Bronchial epithelial cell (primary cell): ENCODE measurements around the gene CSF1. TPM values are rescaled to one million over a fixed set of nuclear protein-coding genes. Genes with fewer than 3 reads are reported as not detected.
"Not testable (repeated sequence)": the region's sequence is repeated elsewhere in the genome, so short reads cannot be mapped to it uniquely, and the experiment has no call there.

Source experiments
- DNase-seq: peaks from one replicate; pipeline ENCODE4 v3.0.0-alpha.2; 2010; ENCODE audit warnings: low read depth
- FAIRE-seq: peaks from 2 replicates; lab custom pipeline; 2011; peaks lifted over from hg19 to GRCh38; lab: Jason Lieb, UNC
- H3K27me3 ChIP-seq: 2 replicates; pipeline ENCODE4 v1.5.1; 2011; ENCODE audit warnings: low read length; ENCODE audit not compliant: control insufficient read depth, insufficient read depth
- H3K36me3 ChIP-seq: 2 replicates; pipeline ENCODE4 v1.5.1; 2011; ENCODE audit warnings: low read length; ENCODE audit not compliant: control insufficient read depth, insufficient read depth
- H3K4me3 ChIP-seq: 2 replicates; pipeline ENCODE4 v1.5.1; 2011; ENCODE audit warnings: mild to moderate bottlenecking, low read depth, low read length, control low read depth
- CTCF ChIP-seq: IDR thresholded peaks from 2 replicates; pipeline ENCODE4 v1.5.1; 2011; ENCODE audit warnings: mild to moderate bottlenecking, moderate library complexity, low read length, control low read depth, inconsistent platforms; ENCODE audit not compliant: insufficient read depth, severe bottlenecking
- total RNA-seq: library from RNA; depleted of rRNA; stranded (reverse); fragments of >200 nt; gene quantifications from 2 replicates; pipeline ENCODE4 v1.2.1, GENCODE V29; 2014

Gene CSF1
- total RNA-seq, 1 donor from 2014 or later: 1.1 TPM

- FAIRE-seq (no peak), DNase-seq (no peak)
- H3K36me3 ChIP-seq: peaks cover 4% of the 10 kb centered on the region
- TF ChIP-seq CTCF: no peak
- no peak overlapping the region for H3K4me3 ChIP-seq
- no peaks in the 10 kb centered on the region for H3K27me3 ChIP-seq
Observed at GRCh38 chr1:109918671-109919070, 8.0 kb downstream of the CSF1 start.

- DNase-seq: no peak
- Histone ChIP-seq H3K27me3 (no peaks in the 10 kb centered on the region), H3K36me3 (peaks cover 4% of the 10 kb centered on the region), H3K4me3 (no peak overlapping the region)
- FAIRE-seq: no peak
- TF ChIP-seq CTCF: no peak
Observed at GRCh38 chr1:109919303-109919702, 8.7 kb downstream of the CSF1 start.

GRCh38 chr1:109920391-109920790 is 9.7 kb downstream of the CSF1 start:
- DNase-seq, H3K4me3 ChIP-seq, H3K27me3 ChIP-seq, FAIRE-seq, H3K36me3 ChIP-seq: not testable (repeated sequence)

GRCh38 chr1:109922326-109922725 is 11.7 kb downstream of the CSF1 start:
- no peak for DNase-seq
- no peaks in the 10 kb centered on the region for H3K27me3 ChIP-seq
- FAIRE-seq: no peak
- H3K36me3 ChIP-seq: peaks cover 5% of the 10 kb centered on the region
- no peak overlapping the region for H3K4me3 ChIP-seq
- TF ChIP-seq CTCF: no peak

GRCh38 chr1:109923131-109923945 is 12.7 kb downstream of the CSF1 start:
- Histone ChIP-seq H3K27me3 (no peaks in the 10 kb centered on the region), H3K36me3 (peaks cover 4% of the 10 kb centered on the region), H3K4me3 (no peak overlapping the region)
- DNase-seq (no peak), FAIRE-seq (no peak)
- TF ChIP-seq CTCF: peak; percentile 36

GRCh38 chr1:109923946-109924275 is 13.3 kb downstream of the CSF1 start:
- FAIRE-seq (no peak), DNase-seq (no peak)
- no peak for TF ChIP-seq CTCF
- H3K4me3 ChIP-seq: no peak overlapping the region
- H3K36me3 ChIP-seq: peaks cover 4% of the 10 kb centered on the region
- H3K27me3 ChIP-seq: no peaks in the 10 kb centered on the region
